Renal pelvis (tissue), 4 donors: ENCODE measurements around the gene SLC1A2. TPM values are rescaled to one million over a fixed set of nuclear protein-coding genes. Genes with fewer than 3 reads are reported as not detected.

Source experiments
- DNase-seq: peaks from one replicate; pipeline ENCODE4 v3.0.0-alpha.2; 2013
- polyA plus RNA-seq, 3 donors: library from polyadenylated mRNA; unstranded; fragments of 120-200 nt; gene quantifications; one replicate each; pipeline ENCODE4 v1.2.1, GENCODE V29; 2013; ENCODE audit not compliant: insufficient read length in 3 of 3

Gene SLC1A2
- polyA plus RNA-seq, 3 donors: 0.44 to 0.61 (median 0.52) TPM

DNA sequence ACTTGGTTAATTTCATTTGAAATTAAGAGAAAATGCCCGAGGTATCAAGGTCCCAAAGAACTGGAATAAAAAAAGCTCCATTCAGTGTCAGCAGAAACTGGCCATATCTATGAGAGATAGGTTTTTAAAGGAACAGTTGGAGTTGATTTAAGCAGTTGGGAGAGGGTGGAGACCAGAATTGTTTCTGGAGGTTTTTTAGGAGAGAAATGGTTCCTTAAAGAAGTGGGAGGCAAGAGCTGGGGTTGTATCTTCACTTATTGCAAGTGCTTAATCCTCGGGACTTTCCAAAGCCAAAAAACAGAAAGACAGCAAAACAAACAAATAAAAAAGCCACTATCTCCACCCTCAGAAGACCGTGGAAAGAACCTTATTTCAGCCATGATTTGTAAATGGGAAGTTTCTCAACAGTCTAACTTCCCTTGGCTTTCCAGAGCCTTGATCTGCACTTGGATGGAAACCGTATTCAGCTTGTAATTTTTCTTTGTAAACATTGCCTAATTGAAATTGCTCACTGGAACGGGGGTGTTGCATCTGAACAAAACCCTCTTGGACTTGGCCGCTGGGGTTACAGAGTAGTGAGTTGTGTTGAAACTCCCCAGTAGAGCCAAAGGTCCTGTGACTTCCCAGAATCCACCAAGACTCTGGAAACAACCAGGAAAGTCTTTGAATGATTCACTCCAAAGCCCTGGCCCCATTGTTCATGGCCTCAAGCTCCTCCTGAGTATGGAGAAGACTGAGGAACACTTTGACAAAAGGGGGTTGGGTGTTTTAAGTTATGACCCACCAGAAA, 115.6 kb downstream of the SLC1A2 start:
- no peak for DNase-seq

DNA sequence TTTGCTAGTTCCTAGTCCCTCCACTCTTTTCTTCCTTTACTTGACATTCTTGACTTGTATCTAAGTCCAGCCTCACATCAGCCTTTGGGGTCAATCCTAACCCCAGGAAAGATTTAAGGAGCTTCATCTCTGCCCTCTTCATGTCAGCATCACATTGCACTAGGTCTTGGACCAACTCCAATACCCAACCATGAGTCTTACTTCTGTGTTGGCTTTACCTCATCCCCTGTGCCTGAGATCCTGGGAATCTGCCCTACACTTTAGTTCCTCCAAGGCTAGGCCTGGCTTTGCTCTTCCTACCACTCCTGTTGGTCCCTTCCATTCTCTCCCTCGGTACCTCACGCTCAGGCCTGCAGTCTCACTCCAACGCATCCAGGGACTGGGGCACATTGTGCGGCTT, 117.0 kb downstream of the SLC1A2 start:
- no peak for DNase-seq

DNA sequence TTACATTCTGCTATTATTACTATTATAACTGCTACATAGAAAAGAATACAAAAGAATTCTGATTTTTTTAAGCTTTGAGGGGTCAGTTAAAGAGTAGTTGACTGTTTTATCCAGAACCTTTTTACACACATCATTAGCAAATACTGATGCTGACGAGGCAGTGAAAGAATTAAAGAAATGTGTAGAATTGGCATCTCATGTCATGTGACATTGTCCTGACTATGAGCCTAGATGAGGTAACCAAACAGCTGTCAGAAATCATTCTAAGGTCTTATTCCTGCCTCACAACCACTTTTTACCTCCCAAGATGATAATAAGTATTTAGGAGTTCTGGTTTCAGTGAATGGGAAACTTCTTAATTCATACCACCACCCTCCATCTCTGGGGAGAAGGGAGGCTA, 121.0 kb downstream of the SLC1A2 start:
- no peak for DNase-seq

DNA sequence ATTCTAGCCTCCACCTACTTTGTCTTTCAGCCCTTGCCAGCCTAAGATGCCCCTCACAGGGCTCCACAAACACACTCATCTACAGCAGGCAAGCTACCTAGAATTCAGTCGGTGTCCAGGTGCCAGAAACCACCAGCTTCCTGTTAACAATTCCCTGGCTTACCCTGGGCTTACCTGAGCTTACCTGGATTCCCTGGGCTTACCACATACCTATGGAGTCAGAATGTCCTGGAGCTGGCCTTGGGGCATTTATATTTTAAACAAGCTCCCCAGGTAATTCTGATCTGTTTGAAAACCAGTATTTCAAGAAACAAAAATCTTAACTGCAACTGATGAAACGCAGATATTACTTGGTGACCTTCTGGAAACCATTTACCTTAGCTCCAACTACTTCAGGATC, 123.6 kb downstream of the SLC1A2 start:
- no peak for DNase-seq

DNA sequence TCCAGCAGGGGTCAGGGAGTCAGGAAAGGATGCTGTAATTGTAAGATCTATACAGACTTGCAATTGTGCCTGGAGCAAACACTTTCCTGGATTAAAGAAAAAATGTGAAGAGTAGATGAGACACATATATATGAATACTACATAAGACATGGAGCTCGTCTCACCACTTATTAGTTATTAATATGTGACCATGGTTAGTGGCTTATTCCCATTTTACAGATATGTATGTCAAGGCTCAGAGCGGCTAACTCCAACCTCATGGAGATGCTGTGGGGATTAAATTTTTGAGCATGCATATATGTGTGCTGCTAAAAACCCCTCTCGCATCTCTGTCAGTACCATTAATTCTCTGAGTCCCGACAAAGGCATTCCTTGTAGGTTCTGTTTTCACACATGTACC, 125.7 kb downstream of the SLC1A2 start:
- DNase-seq: no peak

DNA sequence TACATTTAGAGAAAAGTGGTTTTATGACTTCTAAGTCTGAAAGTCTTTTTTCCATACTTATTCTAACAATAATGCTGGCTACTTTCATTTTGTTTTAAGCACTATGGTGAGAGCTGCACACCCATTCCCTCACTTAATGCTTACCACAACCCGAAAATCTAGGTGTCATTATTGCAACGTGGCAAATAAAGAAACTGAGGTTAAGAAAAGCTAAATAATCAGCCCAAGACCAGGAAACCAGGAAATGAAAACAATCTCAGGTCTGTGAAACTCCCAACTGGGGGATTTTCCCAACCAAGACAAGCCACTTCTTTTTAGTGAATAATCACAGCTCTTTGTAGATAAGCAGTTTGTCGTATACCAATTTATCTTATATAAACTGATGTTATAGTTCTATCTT, 126.3 kb downstream of the SLC1A2 start:
- no peak for DNase-seq

DNA sequence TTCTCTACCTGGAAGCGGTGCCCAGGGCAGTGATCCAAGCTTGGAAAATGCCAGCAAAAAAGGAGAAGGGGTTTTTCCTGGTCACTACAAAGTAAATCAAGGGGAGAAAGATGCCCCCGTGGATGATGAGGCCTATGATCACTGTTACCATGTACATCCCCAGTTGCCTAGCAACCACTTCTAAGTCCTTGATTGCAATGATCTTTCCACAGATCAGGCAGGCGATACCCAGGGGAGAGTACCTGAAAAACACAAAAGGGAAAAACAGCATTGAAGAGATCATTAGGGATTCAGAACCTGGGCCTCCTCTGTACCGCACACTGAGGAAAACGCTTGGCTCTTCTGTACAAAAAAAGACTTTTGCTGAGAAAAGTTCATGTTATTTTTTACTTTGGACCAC, 127.1 kb downstream of the SLC1A2 start:
- DNase-seq: no peak

DNA sequence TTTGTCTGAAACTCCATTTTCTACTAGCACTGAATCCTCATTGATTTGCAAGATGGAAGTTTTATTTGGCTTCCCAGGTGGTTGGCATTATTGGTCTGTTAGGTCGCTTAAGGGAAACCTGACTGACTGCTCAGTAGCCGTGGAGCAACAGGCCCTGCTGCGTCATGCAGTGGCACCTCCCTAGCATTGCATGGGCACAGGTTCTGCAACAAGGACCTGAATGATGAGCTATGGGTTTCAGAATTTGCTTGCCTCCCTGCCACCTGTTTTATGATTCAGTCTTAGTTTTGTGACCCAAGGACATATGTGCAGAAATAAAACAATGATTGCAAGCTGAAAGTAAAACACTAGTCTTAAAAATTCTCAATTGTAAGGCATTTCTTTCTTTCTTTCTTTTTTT, 128.5 kb downstream of the SLC1A2 start:
- DNase-seq: no peak

DNA sequence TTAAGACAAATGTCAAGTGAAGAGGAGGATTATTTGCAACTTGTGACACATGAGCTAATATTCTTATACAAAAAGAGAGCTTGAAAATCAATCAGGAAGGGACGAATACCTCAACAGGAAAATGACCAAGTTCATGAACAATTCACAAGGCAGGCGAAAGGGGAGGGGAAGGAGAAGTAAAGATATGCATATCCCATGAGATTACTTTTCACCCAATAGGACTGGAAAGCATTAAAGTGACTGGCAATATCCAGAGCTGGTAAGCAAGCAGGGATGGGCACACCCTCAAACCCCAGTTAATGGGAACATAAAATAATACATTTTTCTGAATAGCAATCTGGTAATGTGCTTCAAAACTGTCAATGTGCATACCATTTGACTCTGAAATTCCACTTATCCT, 129.5 kb downstream of the SLC1A2 start:
- no peak for DNase-seq

DNA sequence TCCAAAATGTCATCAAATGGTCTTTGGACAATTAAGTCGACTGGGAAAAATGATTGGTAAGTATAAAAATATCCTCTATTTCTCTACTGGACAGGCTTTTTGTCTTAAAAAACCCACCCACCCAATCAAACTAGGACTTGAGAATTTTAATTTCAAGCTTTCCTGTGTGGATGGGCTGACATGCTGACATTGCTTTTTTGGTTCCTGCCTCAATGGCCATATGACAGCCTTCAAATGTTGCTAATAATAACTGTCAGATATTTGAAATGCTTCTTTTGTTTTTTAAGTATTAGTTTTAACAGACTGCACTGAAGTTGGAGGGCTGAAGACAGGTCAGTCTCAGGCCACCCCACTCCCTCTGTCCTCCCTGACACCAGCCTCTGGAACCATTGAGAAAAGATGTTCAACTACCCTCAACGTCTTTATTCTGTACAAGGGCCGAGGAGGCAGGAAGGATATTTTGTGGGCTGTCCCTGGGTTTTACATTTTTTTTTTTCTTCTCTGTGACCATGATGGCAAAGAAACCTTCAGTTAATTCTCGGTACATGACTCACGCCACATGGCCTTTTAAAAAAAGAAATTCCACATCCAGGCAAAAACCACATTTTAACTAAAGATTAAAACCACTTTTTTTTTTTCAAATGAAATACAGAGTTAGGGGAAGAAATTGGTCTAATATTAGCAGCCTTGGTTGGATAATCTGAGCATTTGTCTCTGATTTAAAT, 130.4 kb downstream of the SLC1A2 start:
- no peak for DNase-seq

DNA sequence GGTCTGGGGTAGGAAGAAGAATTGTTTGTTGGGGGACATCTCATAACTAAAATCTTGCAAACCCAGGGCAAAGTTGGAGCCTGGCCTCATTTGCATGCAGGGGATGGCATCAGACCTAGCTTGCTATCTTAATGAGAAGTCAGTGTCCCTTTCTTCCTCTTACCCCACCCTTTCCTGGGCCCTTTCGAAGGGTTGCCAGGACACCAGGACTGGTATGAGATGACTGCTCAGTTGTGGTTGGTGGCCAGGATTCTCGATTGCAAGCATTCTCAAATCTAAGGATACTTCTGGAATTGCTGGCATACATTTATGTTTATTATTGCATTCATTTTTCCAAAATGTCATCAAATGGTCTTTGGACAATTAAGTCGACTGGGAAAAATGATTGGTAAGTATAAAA, 131.0 kb downstream of the SLC1A2 start:
- no peak for DNase-seq

DNA sequence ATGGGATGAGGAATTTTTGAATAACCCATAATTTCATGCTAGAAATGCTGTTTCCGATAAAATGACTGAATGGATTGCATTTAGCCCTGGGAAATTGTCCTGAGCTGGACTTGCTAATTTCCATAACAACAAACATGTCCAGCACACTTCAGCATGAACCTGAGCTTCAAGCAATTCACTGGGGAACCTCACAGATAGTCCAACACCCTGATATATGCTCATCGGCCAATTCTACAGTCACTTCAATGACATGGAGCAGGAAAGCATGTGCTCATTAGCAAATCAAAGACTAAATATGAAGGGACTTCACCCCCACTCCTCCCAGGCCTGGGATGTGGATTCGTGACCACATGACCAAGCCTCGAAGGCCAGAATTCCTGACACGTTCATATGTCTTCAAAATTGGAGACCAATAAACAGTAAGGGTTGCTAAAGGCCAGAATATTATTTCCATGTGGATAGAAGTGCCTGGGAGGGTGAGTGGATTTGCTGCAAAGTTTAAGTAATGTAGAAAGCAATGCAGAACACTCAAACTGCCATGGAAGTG, 131.9 kb downstream of the SLC1A2 start:
- no peak for DNase-seq

DNA sequence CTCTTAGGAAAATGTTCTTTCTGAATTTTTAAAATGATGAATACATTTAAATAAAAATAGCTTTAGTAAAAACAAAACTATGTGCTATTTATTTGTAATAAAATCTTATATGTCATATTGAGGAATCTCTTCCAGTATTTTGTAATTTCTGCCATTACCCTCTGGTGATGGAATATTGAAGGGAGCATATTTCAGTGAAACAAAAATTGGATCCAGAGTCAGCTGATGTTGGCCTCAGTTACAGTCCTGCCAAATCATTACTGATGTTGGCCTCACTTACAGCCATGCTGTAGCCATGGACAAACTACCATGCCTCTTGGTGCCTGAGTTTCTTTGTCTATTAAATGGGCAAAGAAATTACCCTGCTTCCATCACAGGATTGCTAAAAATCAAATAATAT, 133.2 kb downstream of the SLC1A2 start:
- no peak for DNase-seq

DNA sequence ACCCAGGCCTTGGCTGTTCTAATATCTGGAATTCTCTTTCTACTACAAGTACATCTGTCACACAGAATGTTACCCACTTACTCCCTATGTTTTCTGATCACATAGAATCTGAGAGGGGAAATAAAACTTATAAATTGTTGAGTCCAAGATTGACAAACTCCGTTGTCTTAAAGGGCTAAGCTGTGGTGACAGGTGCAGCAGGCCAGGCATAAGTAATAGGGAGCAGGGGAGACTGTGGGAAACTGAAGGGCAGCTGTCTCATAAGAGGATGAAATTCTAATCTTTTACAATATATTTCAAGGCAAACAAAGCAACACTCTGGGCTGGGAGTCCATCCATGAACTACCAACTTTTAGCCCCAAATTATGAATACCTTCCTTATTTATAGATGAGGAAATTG, 133.9 kb downstream of the SLC1A2 start:
- DNase-seq: no peak

DNA sequence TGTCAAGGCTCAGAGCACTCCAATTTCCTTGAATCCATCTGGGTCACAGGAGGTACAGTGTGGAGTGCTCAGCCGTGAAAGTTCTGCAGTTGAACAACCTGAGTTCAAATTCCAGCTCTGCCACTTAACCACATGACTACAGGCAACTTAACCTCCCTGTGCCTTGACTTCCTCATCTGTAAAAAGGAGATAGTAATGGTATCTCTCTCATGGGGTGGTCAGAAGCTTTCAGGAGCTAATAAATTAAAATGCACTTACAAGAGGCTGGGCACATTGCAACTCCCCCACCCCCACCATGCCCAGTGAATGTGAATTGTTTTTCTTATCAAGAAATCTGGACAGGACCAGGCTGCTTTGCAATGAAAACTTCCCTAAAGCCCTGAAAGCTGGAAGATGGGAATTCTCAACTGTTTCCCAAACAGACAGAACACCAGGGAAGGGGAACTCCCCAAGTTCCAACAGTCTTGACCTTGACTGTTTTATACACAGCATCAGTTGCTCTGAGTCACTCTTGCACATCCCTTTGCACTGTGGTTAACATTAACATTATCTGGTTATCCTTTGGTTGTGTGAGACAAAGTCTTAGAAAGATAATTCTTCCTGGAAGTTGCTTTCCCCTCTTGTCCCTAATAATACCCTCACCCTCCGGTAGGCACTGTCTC, 137.0 kb downstream of the SLC1A2 start:
- DNase-seq: no peak

DNA sequence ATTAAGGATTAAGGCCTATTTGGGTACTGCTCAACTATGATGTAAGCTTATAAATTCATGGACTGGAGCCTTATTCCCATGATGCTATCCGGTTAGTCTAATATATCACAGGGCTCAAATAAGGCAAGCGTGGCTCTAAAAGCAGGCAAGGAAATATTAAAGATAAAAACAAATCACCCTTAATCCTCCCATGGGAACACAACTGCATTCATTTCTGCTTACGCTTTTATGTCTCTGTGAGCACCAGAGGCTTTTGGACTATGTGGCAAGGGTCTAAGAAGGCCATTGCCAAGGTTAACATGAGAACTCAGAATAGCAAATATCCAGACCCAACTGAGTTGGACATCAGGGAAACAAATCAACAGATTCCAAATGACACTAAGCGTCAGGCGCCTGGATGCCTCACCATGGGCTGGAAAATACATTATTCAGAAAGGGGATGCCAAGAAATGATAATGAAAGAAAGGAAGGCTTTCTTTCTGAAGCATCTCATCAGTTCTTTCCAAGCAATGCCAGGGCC, 138.1 kb downstream of the SLC1A2 start:
- DNase-seq: no peak

DNA sequence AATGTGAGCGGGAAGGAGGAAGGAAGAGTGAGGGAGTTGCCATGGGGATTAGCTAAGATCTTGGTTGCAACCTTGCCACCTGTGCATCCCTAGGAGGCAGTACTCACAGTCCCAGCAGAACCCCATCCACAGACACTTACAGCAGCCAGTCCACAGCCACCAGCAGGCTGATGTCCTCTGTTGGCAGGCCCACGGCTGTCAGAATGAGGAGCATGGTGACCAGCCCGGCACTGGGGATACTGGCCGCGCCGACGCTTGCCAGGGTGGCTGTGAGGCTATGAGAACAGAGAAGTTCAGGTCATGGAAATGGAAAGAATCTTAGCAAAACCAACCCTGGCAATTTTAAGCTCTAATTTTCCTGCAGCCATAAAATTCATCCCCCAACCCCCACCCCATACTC, 138.6 kb downstream of the SLC1A2 start:
- no peak for DNase-seq

DNA sequence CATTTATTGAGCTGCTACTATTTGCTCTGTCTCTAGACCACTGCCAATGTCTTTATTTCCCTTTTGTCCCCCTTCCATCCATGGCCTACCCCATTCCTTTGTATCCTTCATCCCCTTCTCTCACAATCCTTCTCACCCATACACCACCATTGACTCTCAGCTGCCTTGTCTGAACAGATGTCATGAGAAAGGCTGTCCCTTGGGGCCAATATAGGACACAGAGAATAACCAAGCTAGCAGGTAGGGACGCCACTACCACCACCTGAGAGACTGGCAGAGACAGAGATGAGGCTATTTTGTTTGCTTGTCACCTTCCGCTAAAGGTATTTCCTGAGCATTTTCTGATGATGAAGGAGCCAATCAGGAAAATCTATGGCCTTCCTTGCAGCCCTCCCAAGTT, 141.5 kb downstream of the SLC1A2 start:
- no peak for DNase-seq

DNA sequence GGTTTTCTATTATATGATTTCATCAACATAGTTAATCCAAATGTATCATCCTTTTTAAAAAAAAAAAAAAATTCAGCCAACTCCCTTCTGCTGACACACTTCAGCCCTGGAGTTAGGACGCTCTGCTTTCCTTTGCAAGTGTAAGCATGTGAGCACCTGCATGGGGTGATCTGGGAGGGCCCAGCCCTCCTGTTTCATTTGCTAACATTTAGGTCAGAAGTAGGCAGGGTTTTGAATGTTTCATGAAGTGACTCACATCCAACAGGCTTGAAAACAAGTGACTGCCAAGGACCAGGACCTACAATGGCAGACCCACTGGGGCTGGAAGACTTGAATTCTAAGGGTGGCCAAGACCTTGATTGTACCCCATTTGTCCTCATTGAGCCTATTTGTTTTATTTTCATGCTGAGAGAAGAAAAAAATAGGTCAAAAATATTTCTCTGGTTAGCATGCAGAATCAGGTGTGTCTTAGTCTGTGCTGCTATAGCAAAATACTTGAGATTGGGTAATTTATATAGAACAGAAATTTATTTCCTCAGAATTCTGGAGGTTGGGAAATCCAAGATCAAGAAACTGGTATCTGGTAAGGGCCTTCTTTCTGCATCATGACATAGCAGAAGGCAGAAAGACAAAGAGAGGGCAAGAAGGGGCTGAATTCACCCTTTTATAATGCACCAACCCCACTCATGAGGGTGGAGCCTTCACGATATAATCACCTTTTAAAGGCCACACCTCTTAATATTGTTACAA, 142.8 kb downstream of the SLC1A2 start:
- DNase-seq: no peak

DNA sequence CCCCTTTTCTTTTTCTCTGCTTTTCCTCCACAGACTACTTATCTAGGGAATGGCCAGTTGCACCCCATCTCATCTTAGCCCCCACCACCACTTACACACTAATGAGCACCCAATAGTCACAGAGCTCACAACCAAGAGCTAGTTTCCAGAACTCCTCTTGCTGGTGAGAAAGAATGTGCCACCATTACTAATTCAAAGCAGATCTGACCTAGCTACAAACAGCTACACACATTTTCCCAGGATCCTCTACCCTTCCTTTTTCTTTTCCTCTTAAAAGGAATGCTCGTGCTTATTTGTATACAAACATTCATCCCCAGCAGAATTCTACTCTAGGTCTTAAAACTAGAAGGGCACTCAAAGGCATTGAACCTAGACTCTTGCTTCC, 143.6 kb downstream of the SLC1A2 start:
- no peak for DNase-seq

DNA sequence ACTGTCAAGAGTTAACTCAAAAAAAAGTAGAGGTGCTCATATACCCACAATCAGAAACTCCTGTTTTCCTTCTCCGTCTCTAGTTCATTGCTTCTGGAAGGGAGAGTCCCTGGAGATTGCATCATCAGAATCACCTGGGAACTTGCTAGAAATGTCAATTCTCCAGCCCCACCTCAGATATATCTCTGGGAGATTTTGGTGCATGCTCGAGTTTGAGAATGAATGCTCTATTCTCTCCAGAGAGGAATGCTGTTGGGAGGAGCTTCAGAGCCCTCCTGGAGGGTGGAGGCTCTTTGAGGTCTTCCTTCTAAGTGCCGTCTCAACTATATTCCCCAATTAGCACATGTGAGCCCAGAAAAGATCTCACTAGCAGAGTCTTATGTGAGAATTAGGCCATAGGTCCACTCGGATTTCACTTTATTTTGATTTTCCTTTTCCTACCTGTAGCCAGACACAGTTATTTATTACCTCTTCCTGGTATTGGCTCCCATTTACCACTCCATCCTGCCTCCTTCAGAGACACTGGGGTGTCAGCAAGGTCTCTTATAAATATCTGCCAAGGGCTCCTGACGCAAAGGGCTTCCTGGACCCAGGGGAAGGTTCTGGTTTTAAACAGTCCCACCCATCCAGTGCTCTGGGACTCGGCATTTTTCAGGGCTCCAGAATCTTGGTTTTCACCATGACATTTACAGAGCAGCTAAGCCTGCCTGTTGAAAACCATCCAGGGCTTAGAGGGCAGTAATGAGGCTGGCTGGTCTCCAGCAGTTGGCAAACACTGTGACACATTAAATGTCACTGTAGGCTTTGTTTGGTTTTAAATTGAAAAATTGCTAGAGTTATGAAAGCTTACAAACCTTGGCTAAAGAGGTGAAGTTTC, 144.2 kb downstream of the SLC1A2 start:
- DNase-seq: no peak
